GM19452 (cell line): ENCODE results near the gene SLIT3.
"Not testable (repeated sequence)": the region's sequence is repeated elsewhere in the genome, so short reads cannot be mapped to it uniquely, and the experiment has no call there.

ENCODE experiments used
- ATAC-seq: cut with Tn5 transposase; IDR thresholded peaks from one replicate; pipeline ENCODE4 v1.9.1; 2021; ENCODE audit not compliant: unreplicated experiment

SLIT3 gene

DNA sequence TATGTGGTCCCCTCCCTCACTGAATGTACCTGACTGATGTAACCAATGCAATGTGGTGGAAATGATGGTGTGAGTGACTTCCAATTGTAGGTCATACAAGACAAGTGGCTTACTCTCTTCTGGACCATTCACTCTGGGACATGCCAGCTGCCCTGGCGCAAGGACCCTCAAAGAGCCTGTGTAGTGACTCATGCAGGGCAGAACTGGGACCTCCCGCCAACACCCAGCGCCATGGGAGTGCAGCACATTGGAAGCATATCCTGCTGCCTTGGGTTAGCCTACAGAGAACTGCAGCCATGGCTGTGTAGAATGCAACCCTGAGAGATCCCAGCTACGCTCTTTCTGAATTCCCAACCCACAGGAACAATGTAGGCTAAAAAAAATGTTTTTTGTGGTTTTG, 631.8 kb downstream of the SLIT3 start:
- ATAC-seq: no peak

- no peak for ATAC-seq
These were observed 632.9 kb downstream of the SLIT3 start for GRCh38 chr5:168668078-168668477.

DNA sequence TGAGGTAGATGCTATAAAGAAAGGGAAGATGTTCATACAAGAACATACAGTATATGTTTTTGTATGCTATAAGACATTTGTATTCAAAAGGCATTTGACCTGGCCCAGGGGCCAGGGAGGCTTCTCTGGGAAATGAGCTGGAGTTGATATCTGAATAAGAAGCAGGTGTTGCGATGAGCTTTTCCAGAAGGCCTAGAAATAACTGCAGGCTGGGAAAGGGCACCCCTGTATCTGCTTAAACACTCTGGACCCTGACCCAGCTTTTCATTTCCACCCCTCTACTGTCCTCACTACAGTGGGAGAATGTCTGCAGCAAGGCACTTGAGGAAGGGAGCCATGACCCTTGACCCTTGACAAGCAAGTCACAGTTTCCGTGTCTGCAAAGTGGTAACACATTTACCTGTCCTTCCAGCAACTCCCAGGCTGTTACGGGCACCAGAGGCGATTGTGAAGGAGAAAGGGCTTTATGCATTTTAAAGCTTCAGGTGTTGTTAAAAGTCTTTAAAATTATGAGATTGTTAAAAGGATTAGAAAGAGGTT, 633.6 kb downstream of the SLIT3 start:
- no peak for ATAC-seq

GRCh38 chr5:168666356-168666755, 634.6 kb downstream of the SLIT3 start:
- ATAC-seq: no peak

- no peak for ATAC-seq
These were observed 637.5 kb downstream of the SLIT3 start for GRCh38 chr5:168663276-168664004.

DNA sequence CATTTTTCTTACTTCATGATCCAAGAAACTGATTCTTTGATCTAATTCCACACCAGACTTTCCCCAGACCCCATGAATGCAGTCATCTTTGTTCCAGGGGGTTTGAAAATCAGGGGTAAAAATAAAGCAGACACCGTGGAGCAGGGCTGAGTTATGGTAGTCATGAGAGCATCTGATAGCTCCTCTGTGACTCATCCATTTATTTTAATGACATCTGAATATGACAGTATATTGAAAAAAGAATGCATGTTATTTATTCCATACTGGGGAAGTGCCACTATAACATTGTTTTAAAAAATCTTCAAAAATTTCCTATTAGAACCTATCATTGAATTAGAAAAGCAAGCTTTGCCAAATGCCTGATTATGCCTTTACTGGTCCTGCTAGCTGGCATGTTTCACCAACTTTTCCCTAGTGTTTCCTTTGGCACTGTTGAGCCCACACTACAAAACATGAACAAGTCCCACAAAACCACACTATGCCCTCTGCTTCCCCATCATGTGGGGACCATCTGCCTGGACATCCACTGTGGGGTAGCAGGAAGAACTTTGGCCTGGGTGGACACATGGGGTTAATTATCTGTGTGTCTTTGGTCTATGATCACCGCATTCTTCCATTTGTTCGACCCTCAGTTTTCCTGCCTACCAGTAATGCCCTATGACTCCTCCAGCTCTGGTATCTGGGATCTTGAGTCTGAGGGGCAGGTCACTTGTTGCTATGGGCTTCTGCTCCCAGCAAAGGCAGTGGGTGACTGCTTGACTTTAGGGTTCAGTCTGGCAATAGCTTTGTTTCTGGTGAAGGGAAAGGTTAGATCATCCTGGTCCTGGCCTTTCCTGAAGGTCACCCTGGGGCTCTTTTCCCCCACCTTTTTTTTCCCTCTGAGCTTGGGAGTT, 639.1 kb downstream of the SLIT3 start:
- ATAC-seq: no peak

DNA sequence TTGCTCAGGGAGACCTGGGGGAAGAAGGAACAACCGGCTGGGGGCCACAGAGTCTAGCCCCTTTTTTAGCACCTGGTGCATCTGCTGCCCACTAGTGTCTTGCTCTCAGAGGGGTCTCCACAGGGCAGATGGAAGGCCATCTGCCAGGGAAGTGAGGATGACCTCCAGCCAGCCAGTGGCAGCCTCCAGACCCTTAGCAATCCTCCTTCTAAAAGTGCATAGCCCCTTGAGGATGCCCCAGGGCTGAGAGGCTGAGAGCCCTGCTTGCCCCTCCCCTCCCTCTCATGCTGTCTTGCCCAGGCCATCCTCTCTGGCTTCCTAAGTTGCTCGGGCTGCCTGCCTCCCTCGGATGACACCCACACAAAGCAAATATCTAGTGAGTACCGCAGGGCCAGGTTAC, 640.2 kb downstream of the SLIT3 start:
- no peak for ATAC-seq

DNA sequence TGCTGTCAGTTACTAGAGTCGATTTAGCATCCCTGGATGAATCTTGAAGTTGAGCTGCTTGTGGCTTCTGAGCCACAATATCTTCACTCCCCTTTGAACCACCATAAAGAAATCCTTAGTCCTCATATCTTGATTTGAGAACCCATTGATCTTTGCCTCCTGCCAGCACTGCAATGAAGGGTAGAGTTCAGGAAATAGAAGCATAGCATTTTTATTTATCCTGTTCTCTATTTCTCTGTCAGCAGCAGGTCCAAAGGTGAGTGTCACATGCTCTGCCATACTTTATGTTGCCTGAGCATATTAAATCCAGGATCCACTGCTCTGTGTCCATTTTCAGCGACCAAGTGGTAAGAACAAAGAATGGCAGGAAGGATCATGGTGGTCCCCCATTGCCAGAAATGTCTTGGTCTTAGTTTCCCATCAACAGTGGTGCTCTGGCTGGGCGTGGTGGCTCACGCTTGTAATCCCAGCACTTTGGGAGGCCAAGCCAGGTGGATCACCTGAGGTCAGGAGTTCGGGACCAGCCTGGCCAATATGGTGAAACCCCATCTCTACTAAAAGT, 641.6 kb downstream of the SLIT3 start:
- no peak for ATAC-seq

DNA sequence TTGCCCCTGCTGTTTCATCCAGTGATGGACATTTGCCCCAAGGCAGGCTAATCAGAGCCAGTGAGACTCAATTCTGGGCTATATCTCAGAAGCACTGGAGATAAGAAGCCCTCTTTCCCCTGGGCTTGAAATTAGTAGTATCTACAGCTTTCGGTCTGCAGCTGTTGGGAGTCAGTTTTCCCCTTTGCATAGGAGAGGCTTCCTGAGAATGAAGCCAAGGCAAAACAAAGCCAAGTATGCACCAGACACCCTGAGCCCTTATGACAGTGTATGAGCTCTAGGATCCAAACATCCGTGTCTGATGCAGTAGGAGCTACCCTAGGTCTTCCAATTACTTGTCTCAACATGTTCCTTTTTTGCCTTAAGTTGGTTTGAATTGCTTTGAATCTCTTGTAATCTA, 642.5 kb downstream of the SLIT3 start:
- no peak for ATAC-seq

DNA sequence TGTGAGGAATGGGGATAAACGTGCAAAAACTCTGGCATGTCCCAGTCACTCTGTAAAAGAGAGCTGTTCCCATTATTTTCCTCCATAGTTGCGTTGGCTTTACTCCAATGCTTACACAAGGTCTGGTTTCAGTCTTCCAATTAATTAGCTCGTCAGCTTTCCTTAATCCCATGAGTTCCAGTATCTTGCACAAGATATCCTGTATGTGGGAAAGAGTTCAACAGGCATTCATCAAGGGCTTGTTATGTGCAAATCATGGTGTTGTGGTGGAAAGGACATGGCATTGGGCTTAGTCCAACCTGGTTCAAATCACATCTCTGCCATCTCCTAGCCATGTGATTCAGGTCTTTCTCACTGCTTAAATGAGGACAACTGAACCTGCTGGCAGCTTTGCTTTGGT, 644.3 kb downstream of the SLIT3 start:
- no peak for ATAC-seq

- no peak for ATAC-seq
These were observed 645.6 kb downstream of the SLIT3 start for GRCh38 chr5:168655316-168655715.

GRCh38 chr5:168654211-168654721, 646.7 kb downstream of the SLIT3 start:
- ATAC-seq: no peak

DNA sequence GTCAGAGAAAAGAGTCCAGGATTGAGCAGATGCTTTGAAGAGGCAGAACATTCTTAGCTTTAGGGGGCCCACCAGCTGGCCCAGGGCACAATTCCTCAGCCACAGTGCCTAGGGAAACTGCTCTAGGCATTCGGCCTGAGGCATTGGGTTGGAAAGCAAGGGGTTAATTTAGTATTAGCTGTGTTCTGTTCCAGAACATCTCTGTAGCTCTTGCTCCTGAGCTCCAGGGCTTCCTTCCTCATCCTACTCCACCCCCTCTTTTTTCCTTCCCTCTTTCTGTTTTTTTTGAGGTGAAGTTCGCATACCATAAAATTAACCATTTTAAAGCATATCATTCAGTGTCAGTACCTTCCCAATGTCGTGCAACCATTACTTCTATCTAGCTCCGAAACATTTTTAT, 647.3 kb downstream of the SLIT3 start:
- ATAC-seq: no peak

DNA sequence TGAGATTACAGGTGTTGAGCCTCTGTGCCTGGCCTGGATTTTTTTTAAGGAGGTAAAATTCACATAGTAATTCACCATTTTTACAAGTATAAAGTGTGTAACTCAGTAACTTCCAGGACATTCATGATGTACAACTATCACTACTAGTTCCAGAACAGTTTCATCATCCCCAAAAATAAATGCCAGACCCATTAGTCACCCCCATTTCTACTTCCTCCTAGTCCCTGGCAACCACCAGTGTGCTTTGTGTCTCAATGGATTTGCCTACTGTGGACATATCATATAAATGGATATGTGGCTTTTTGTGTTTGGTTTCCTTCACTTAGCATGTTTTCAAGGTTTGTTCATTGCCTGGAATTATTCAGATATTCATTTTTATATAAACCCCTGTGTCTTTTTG, 649.3 kb downstream of the SLIT3 start:
- no peak for ATAC-seq

DNA sequence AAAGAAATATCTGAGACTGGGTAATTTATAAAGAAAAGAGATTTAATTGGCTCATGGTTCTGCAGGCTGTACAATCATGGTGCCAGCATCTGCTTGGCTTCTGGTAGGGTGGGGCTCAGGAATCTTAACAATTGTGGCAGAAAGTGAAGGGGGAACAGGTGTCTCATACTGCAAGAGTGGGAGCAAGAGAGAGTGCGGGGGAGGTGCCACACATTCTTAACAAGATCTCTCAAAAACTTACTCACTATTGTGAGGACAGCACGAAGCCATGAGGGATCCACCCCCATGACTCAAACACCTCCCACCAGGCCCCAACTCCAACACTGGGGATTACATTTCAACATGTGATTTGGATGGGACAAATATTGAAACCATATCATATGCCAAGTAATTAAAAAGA, 651.6 kb downstream of the SLIT3 start:
- ATAC-seq: no peak

- no peak for ATAC-seq
These were observed 652.4 kb downstream of the SLIT3 start for GRCh38 chr5:168648576-168648975.

DNA sequence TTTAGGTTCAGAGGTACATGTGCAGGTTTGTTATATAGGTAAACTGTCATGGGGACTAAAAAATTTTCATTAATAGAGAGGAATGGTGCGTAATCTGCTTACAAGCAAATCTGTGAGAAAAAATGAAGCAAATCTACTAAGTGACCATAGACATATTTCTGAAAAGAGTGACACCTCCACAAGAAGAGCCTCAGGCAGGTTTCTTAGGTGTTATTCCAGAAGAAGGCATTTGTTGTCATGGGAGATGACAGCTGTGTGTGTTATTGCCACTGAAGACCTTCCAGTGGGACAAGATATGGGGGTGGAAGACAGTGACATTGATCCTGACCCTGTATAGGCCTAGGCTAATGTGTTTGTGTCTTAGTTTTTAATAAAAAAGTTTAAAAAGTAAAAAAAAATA, 652.9 kb downstream of the SLIT3 start:
- no peak for ATAC-seq

DNA sequence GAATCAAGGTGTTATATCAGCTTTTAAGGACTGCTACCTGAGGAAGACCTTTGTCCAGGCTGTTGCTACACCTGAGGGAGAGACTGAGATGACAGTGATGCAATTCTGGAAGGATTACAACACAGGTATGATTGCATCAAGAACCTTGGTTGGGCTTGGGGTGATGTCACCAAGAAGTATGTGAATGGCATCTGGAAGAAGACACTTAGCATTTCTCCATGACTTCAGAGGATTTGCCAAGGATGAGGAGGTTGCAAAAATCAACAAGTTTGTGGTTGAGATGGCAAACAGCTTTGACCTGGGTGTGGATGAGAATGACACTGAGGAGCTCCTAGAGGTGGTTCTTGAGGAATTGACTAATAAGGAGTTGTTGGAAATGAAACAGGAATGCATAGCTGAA, 653.9 kb downstream of the SLIT3 start:
- ATAC-seq: no peak

DNA sequence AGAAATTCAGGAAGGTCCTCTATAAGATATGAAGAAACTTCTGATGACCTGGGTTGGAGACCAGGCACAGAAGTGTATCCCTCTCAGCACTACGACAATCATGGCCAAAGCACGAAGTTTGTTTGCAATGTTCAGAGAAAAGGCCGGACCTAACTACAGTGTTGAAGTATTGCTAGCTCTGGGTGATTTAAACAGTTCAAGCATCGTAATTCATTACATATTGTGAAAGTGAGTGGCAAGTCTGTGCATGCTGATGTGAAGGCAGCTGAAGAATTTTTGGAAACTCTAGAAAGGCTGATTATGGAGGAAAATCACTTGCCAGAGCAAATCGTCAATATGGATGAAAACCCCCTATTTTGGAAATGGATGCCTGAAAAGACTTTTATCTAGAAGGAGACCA, 654.6 kb downstream of the SLIT3 start:
- ATAC-seq: no peak

DNA sequence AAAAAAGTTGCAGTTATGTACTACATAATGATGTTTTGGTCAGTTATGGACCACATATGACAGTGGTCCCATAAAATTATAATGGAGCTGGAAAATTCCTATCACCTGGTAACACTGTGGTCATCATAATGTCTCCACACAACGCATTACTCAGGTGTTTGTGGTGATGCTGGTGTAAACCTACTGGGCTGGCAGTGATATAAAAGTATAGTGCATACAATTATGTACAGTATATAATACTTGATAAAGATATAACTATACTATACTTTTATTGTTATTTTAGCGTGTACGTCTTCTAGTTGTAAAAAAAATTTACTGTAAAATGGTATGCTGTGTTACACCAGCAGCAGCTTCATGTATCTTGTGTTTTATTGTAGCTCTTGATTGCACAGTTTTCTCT, 655.7 kb downstream of the SLIT3 start:
- no peak for ATAC-seq

DNA sequence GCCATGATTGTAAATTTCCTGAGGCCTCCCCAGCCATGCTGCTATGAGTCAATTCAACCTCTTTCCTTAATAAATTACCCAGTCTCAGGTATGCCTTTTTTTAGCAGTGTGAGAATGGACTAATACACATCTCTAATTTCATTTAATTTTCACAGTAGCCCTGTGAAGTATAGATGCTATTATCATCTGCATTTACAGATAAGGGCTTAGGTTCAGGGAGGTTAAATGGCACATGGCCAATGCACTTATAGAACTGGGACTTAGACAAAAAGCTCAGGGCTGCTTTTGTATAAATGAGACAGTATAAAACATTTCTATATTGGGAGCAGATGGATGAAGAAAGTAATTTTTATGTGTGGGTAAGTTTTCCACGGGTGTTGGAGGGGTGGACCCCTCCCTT, 658.9 kb downstream of the SLIT3 start:
- ATAC-seq: no peak

- not testable (repeated sequence) for ATAC-seq
These were observed 662.1 kb downstream of the SLIT3 start for GRCh38 chr5:168638846-168639245.
